ENCODE data around the gene DOCK4.

Gene DOCK4

GRCh38 chr7:111871283-111871682, 334.9 kb downstream of the DOCK4 start:
- DNase-seq: no peak
- in situ Hi-C loops (cut with MboI; ENCODE audit: low pct_unique_long_range_greater_than_20kb, low sequenced_read_pairs): loop anchor here (25.0 kb wide), 1 partner anchor 109 kb away; no protein-coding TSS in a partner anchor

GRCh38 chr7:111869280-111869679, 336.9 kb downstream of the DOCK4 start:
- DNase-seq: no peak
- in situ Hi-C loops (cut with MboI; ENCODE audit: low pct_unique_long_range_greater_than_20kb, low sequenced_read_pairs): loop anchor here (25.0 kb wide), 1 partner anchor 107 kb away; no protein-coding TSS in a partner anchor

- no peak for DNase-seq
- in situ Hi-C loops (cut with MboI; ENCODE audit: low pct_unique_long_range_greater_than_20kb, low sequenced_read_pairs): loop anchor here (25.0 kb wide), 1 partner anchor 105 kb away; no protein-coding TSS in a partner anchor
Measured at GRCh38 chr7:111867348-111867931, 338.8 kb downstream of the DOCK4 start.

GRCh38 chr7:111866787-111867186, 339.4 kb downstream of the DOCK4 start:
- in situ Hi-C loops (cut with MboI; ENCODE audit: low pct_unique_long_range_greater_than_20kb, low sequenced_read_pairs): loop anchor here (25.0 kb wide), 1 partner anchor 104 kb away; no protein-coding TSS in a partner anchor
- DNase-seq: no peak

GRCh38 chr7:111865430-111865829, 340.8 kb downstream of the DOCK4 start:
- in situ Hi-C loops (cut with MboI; ENCODE audit: low pct_unique_long_range_greater_than_20kb, low sequenced_read_pairs): loop anchor here (25.0 kb wide), 1 partner anchor 103 kb away; no protein-coding TSS in a partner anchor
- no peak for DNase-seq

GRCh38 chr7:111864291-111864976, 341.8 kb downstream of the DOCK4 start:
- in situ Hi-C loops (cut with MboI; ENCODE audit: low pct_unique_long_range_greater_than_20kb, low sequenced_read_pairs): loop anchor here (25.0 kb wide), 1 partner anchor 102 kb away; no protein-coding TSS in a partner anchor
- DNase-seq: no peak

- in situ Hi-C loops (cut with MboI; ENCODE audit: low pct_unique_long_range_greater_than_20kb, low sequenced_read_pairs): loop anchor here (25.0 kb wide), 1 partner anchor 101 kb away; no protein-coding TSS in a partner anchor
Measured at GRCh38 chr7:111863269-111863668, 342.9 kb downstream of the DOCK4 start.

GRCh38 chr7:111860248-111860647, 346.0 kb downstream of the DOCK4 start:
- no peak for DNase-seq
- in situ Hi-C loops (cut with MboI; ENCODE audit: low pct_unique_long_range_greater_than_20kb, low sequenced_read_pairs): loop anchor here (25.0 kb wide), 1 partner anchor 98 kb away; no protein-coding TSS in a partner anchor

More at GRCh38 chr7:111863269-111863668, 342.9 kb downstream of the DOCK4 start:
- no peak for DNase-seq

- in situ Hi-C loops (cut with MboI; ENCODE audit: low pct_unique_long_range_greater_than_20kb, low sequenced_read_pairs): loop anchor here (25.0 kb wide), 1 partner anchor 96 kb away; no protein-coding TSS in a partner anchor
- DNase-seq: no peak
Measured at GRCh38 chr7:111858331-111858730, 347.9 kb downstream of the DOCK4 start.

- DNase-seq: peak; percentile 11
Measured at GRCh38 chr7:111855842-111856227, 350.4 kb downstream of the DOCK4 start.

GRCh38 chr7:111855161-111855841, 350.9 kb downstream of the DOCK4 start:
- in situ Hi-C loops (cut with MboI; ENCODE audit: low pct_unique_long_range_greater_than_20kb, low sequenced_read_pairs): loop anchor here (25.0 kb wide), 1 partner anchor 93 kb away; no protein-coding TSS in a partner anchor

More at GRCh38 chr7:111855842-111856227, 350.4 kb downstream of the DOCK4 start:
- in situ Hi-C loops (cut with MboI; ENCODE audit: low pct_unique_long_range_greater_than_20kb, low sequenced_read_pairs): loop anchor here (25.0 kb wide), 1 partner anchor 94 kb away; no protein-coding TSS in a partner anchor

GRCh38 chr7:111853201-111853990, 352.8 kb downstream of the DOCK4 start:
- DNase-seq: peak; percentile 5
- in situ Hi-C loops (cut with MboI; ENCODE audit: low pct_unique_long_range_greater_than_20kb, low sequenced_read_pairs): loop anchor here (25.0 kb wide), 1 partner anchor 91 kb away; no protein-coding TSS in a partner anchor

More at GRCh38 chr7:111855161-111855841, 350.9 kb downstream of the DOCK4 start:
- peak; percentile 63 for DNase-seq

- DNase-seq: no peak
- in situ Hi-C loops (cut with MboI; ENCODE audit: low pct_unique_long_range_greater_than_20kb, low sequenced_read_pairs): loop anchor here (25.0 kb wide), 1 partner anchor 90 kb away; no protein-coding TSS in a partner anchor
Measured at GRCh38 chr7:111852081-111852480, 354.1 kb downstream of the DOCK4 start.

- no peak for DNase-seq
- in situ Hi-C loops (cut with MboI; ENCODE audit: low pct_unique_long_range_greater_than_20kb, low sequenced_read_pairs): no loop called here
Measured at GRCh38 chr7:111846898-111847297, 359.3 kb downstream of the DOCK4 start.

GRCh38 chr7:111845853-111846252, 360.3 kb downstream of the DOCK4 start:
- DNase-seq: no peak
- in situ Hi-C loops (cut with MboI; ENCODE audit: low pct_unique_long_range_greater_than_20kb, low sequenced_read_pairs): no loop called here

- in situ Hi-C loops (cut with MboI; ENCODE audit: low pct_unique_long_range_greater_than_20kb, low sequenced_read_pairs): no loop called here
- DNase-seq: no peak
Measured at GRCh38 chr7:111844904-111845671, 361.1 kb downstream of the DOCK4 start.

GRCh38 chr7:111842491-111842890, 363.7 kb downstream of the DOCK4 start:
- in situ Hi-C loops (cut with MboI; ENCODE audit: low pct_unique_long_range_greater_than_20kb, low sequenced_read_pairs): no loop called here
- peak; percentile 3 for DNase-seq

Data from KBM-7 (cell line).